WTC11 (cell line): ENCODE data around the gene VAT1. TPM values are rescaled to one million over a fixed set of nuclear protein-coding genes. Genes with fewer than 3 reads are reported as not detected.
A peak's percentile ranks its signal among the peaks of the same experiment; 100 is the strongest.

Source experiments
- ATAC-seq: fragments of 200-7000 bp; cut with Tn5 transposase; 2 replicates; pipeline ENCODE4 v1.10.0; 2021; ENCODE audit warnings: mild to moderate bottlenecking, moderate library complexity
- CTCF ChIA-PET: fragments of 300-600 bp; sonication (Branson Sonifier 250); formaldehyde crosslinking; loops from one replicate; lab custom pipeline; 2021; ENCODE audit warnings: antibody characterized with exemption; lab: Charles Lee
- POLR2A ChIA-PET: fragments of 350-600 bp; sonication (Branson Sonifier 250); formaldehyde crosslinking; loops from one replicate; lab custom pipeline; 2021; ENCODE audit warnings: antibody characterized with exemption; lab: Charles Lee
- DNase-seq: peaks from one replicate; pipeline ENCODE4 v3.0.0; 2021; ENCODE audit warnings: low spot score
- H3K27ac Mint-ChIP-seq: 2 replicates; pipeline ENCODE4 v1.8.0; 2021; ENCODE audit warnings: mixed read lengths
- H3K27me3 Mint-ChIP-seq: 2 replicates; pipeline ENCODE4 v1.8.0; 2021; ENCODE audit warnings: low read depth, mild to moderate bottlenecking, moderate library complexity, mixed read lengths
- H3K36me3 Mint-ChIP-seq: 2 replicates; pipeline ENCODE4 v1.8.0; 2021; ENCODE audit warnings: mixed read lengths
- H3K4me1 Mint-ChIP-seq: 2 replicates; pipeline ENCODE4 v1.8.0; 2022; ENCODE audit warnings: mixed read lengths
- H3K4me3 Mint-ChIP-seq: 2 replicates; pipeline ENCODE4 v1.8.0; 2021; ENCODE audit warnings: mild to moderate bottlenecking, moderate library complexity, mixed read lengths
- H3K9me3 Mint-ChIP-seq: 2 replicates; pipeline ENCODE4 v1.8.0; 2021; ENCODE audit warnings: mixed read lengths
- ATF2 ChIP-seq: sonication (generic); formaldehyde crosslinking; IDR thresholded peaks from 2 replicates; pipeline ENCODE4 v1.8.1; 2022; ENCODE audit warnings: low read depth, missing genetic modification reagents, borderline replicate concordance
- ATF3 ChIP-seq: sonication (generic); formaldehyde crosslinking; conservative IDR thresholded peaks from 2 replicates; pipeline ENCODE4 v1.8.1; 2022; ENCODE audit warnings: mild to moderate bottlenecking, missing genetic modification reagents
- E2F1 ChIP-seq: sonication (generic); formaldehyde crosslinking; IDR thresholded peaks from 2 replicates; pipeline ENCODE4 v1.8.0; 2022; ENCODE audit warnings: mild to moderate bottlenecking, missing genetic modification reagents
- E2F5 ChIP-seq: sonication (generic); formaldehyde crosslinking; IDR thresholded peaks from 2 replicates; pipeline ENCODE4 v1.8.1; 2022; ENCODE audit warnings: mild to moderate bottlenecking, moderate library complexity, missing genetic modification reagents
- EMX1 ChIP-seq: fragments of 250-450 bp; sonication (Bioruptor Pico); IDR thresholded peaks from 2 replicates; pipeline ENCODE4 v1.8.0; 2021; ENCODE audit warnings: mild to moderate bottlenecking
- ESRRA ChIP-seq: sonication (generic); formaldehyde crosslinking; IDR thresholded peaks from 2 replicates; pipeline ENCODE4 v1.8.1; 2022; ENCODE audit warnings: mild to moderate bottlenecking, missing genetic modification reagents, borderline replicate concordance
- HMGA2 ChIP-seq: fragments of 250-450 bp; sonication (Bioruptor Pico); IDR thresholded peaks from 2 replicates; pipeline ENCODE4 v1.4.0; 2021; ENCODE audit warnings: mild to moderate bottlenecking, moderate library complexity
- HMGXB4 ChIP-seq: sonication (generic); formaldehyde crosslinking; IDR thresholded peaks from 2 replicates; pipeline ENCODE4 v1.8.1; 2023; ENCODE audit warnings: mild to moderate bottlenecking, moderate library complexity, missing genetic modification reagents
- IRF1 ChIP-seq: sonication (generic); formaldehyde crosslinking; IDR thresholded peaks from 2 replicates; pipeline ENCODE4 v1.8.0; 2023; ENCODE audit warnings: missing genetic modification reagents
- PRDM15 ChIP-seq: sonication (generic); formaldehyde crosslinking; IDR thresholded peaks from 2 replicates; pipeline ENCODE4 v1.8.0; 2022; ENCODE audit warnings: missing genetic modification reagents
- RELA ChIP-seq: sonication (generic); formaldehyde crosslinking; IDR thresholded peaks from 2 replicates; pipeline ENCODE4 v1.8.1; 2022; ENCODE audit warnings: missing genetic modification reagents, mild to moderate bottlenecking, borderline replicate concordance
- SMAD3 ChIP-seq: sonication (generic); formaldehyde crosslinking; IDR thresholded peaks from 2 replicates; pipeline ENCODE4 v1.8.0; 2022; ENCODE audit warnings: missing genetic modification reagents, mild to moderate bottlenecking, borderline replicate concordance
- SOX15 ChIP-seq: fragments of 250-450 bp; sonication (Bioruptor Pico); IDR thresholded peaks from 2 replicates; pipeline ENCODE4 v1.9.0; 2021; ENCODE audit warnings: mild to moderate bottlenecking
- SP1 ChIP-seq: sonication (generic); formaldehyde crosslinking; conservative IDR thresholded peaks from 2 replicates; pipeline ENCODE4 v1.8.1; 2022; ENCODE audit warnings: missing genetic modification reagents
- TP53 ChIP-seq: sonication (generic); formaldehyde crosslinking; IDR thresholded peaks from 2 replicates; pipeline ENCODE4 v1.8.1; 2023; ENCODE audit warnings: mild to moderate bottlenecking, missing genetic modification reagents
- ZMAT4 ChIP-seq: fragments of 250-450 bp; sonication (Bioruptor Pico); IDR thresholded peaks from 2 replicates; pipeline ENCODE4 v1.9.0; 2021; ENCODE audit warnings: mild to moderate bottlenecking
- ZNF121 ChIP-seq: sonication (generic); formaldehyde crosslinking; IDR thresholded peaks from 2 replicates; pipeline ENCODE4 v1.8.0; 2023; ENCODE audit warnings: missing genetic modification reagents
- ZNF232 ChIP-seq: sonication (generic); formaldehyde crosslinking; IDR thresholded peaks from 2 replicates; pipeline ENCODE4 v1.8.0; 2022; ENCODE audit warnings: mild to moderate bottlenecking, missing genetic modification reagents
- ZNF416 ChIP-seq: fragments of 250-450 bp; sonication (Bioruptor Pico); IDR thresholded peaks from 2 replicates; pipeline ENCODE4 v1.9.0; 2021; ENCODE audit warnings: mild to moderate bottlenecking, inconsistent platforms
- ZNF423 ChIP-seq: fragments of 250-450 bp; sonication (Bioruptor Pico); IDR thresholded peaks from 2 replicates; pipeline ENCODE4 v2.1.2; 2022; ENCODE audit warnings: mild to moderate bottlenecking, moderate library complexity
- total RNA-seq: library from RNA; stranded (reverse); gene quantifications from 3 replicates; pipeline ENCODE4 v1.2.3, GENCODE V29; 2021

The VAT1 gene
- total RNA-seq, 1 experiment from 2014 or later, result 298 TPM

GRCh38 chr17:43043307-43043706, 21.1 kb upstream of the VAT1 start:
- H3K27ac Mint-ChIP-seq, result peak overlapping the region; percentile 98
- no peak for ATAC-seq
- H3K27me3 Mint-ChIP-seq, result no peaks in the 10 kb centered on the region
- CTCF ChIA-PET, result interaction anchor here (4.3 kb wide), 1 partner anchor 18 kb away, joined by 45 read pairs; the partner anchor contains the start of gene RND2
- no peaks in the 10 kb centered on the region for H3K9me3 Mint-ChIP-seq
- H3K36me3 Mint-ChIP-seq, result peaks cover 16% of the 10 kb centered on the region
- no peak for DNase-seq
- peaks cover 48% of the 10 kb centered on the region for H3K4me1 Mint-ChIP-seq
- no peak overlapping the region for H3K4me3 Mint-ChIP-seq
- TF ChIP-seq IRF1 (no peak), ZMAT4 (CRISPR knock-in tag) (no peak), TP53 (no peak), HMGA2 (CRISPR knock-in tag) (no peak), ATF2 (no peak), ZNF423 (CRISPR knock-in tag) (no peak), E2F1 (no peak), ZNF121 (CRISPR knock-in tag) (no peak), ESRRA (CRISPR knock-in tag) (no peak), HMGXB4 (CRISPR knock-in tag) (no peak), ZNF416 (CRISPR knock-in tag) (no peak), RELA (CRISPR knock-in tag) (no peak), EMX1 (CRISPR knock-in tag) (no peak), ATF3 (no peak), SMAD3 (CRISPR knock-in tag) (no peak), SOX15 (CRISPR knock-in tag) (no peak), SP1 (CRISPR knock-in tag) (no peak), E2F5 (no peak), ZNF232 (CRISPR knock-in tag) (no peak)
- POLR2A ChIA-PET, result interaction anchor here (0.6 to 2.0 kb wide), 2 partner anchors 19 to 126 kb away, joined by 3 to 4 read pairs; no protein-coding TSS in a partner anchor

- DNase-seq, result no peak
Measured at GRCh38 chr17:43042025-43042628, 19.9 kb upstream of the VAT1 start.

More at GRCh38 chr17:43042025-43042628, 19.9 kb upstream of the VAT1 start:
- H3K4me1 Mint-ChIP-seq, result peaks cover 54% of the 10 kb centered on the region
- peak overlapping the region; percentile 2; the same call in 1 of the 2 replicates for H3K4me3 Mint-ChIP-seq
- H3K27me3 Mint-ChIP-seq, result no peaks in the 10 kb centered on the region
- TF ChIP-seq PRDM15 (CRISPR knock-in tag) (peak; percentile 79), SP1 (CRISPR knock-in tag) (0 out of 2 replicates have a peak, but pooled peaks have one; percentile 18), EMX1 (CRISPR knock-in tag) (no peak)
- TF ChIP-seq, all 79 proteins: peak for 2
- CTCF ChIA-PET, result interaction anchor here (0.6 to 4.3 kb wide), 5 partner anchors 15 to 164 kb away, joined by 4 to 45 read pairs (median 5); partner anchors contain the start of genes RND2, RPL27 and VAT1
- H3K9me3 Mint-ChIP-seq, result no peaks in the 10 kb centered on the region
- H3K36me3 Mint-ChIP-seq, result peaks cover 13% of the 10 kb centered on the region
- POLR2A ChIA-PET, result interaction anchor here (0.6 to 2.0 kb wide), 2 partner anchors 18 to 24 kb away, joined by 3 to 4 read pairs; no protein-coding TSS in a partner anchor
- ATAC-seq, result peak; percentile 52
- H3K27ac Mint-ChIP-seq, result peak overlapping the region; percentile 98
